ENCODE measurements around the gene PRR19. TPM values are rescaled to one million over a fixed set of nuclear protein-coding genes. Genes with fewer than 3 reads are reported as not detected.

Gene PRR19
- total and polyA plus RNA-seq, 10 of the 15 experiments (the other 5 are each of a cell fraction or from before 2014, with no cell fraction given) = 0.09 to 1.7 (median 0.73) TPM; not detected in 1

GRCh38 chr19:42315024-42315423 lies 13.1 kb downstream of the PRR19 start:
- no peak overlapping the region for H3K4me2 ChIP-seq (ENCODE audit: control insufficient read depth, insufficient read depth)
- no peak for TF ChIP-seq NBN (IDR thresholded peaks at IDR 0.05)
- no peaks in the 10 kb centered on the region for H3K36me3 ChIP-seq (ENCODE audit: control insufficient read depth in 2 of 2, insufficient read depth in 2 of 2, low read length in 1 of 2)
- H3K9me3 ChIP-seq (replicated peaks; ENCODE audit: control insufficient read depth, insufficient read depth, low read length) = no peaks in the 10 kb centered on the region
- H3K4me3 ChIP-seq = no peak overlapping the region
- in situ Hi-C loops (cut with MboI) (no loop called here), intact Hi-C loops (cut with micrococcal nuclease; ENCODE audit: unreplicated experiment) (no loop called here)
- RAD21 ChIA-PET (ENCODE audit: unreplicated experiment) = interaction anchor here (0.6 kb wide), 1 partner anchor 1195 kb away, joined by 3 read pairs; no protein-coding TSS in a partner anchor
- POLR2A ChIA-PET = no interaction called here
- no peaks in the 10 kb centered on the region for H4K20me1 ChIP-seq (ENCODE audit: control insufficient read depth, insufficient read depth)
- CTCF ChIA-PET = interaction anchor here (2.0 to 2.4 kb wide), 2 partner anchors 15 to 19 kb away, joined by 5 to 8 read pairs; no protein-coding TSS in a partner anchor
- H3K27ac ChIP-seq (ENCODE audit: control insufficient read depth, insufficient read depth) = no peak overlapping the region
- 45% methylated on average over 5 of the region's 5 CpGs for WGBS (ENCODE audit: insufficient coverage, insufficient replicate concordance, low lambda C conversion rate, missing lambda C conversion rate)
- H3K4me1 ChIP-seq (ENCODE audit: control insufficient read depth, insufficient read depth, low read length) = peaks cover 9% of the 10 kb centered on the region
- H3K9ac ChIP-seq (ENCODE audit: control insufficient read depth, insufficient read depth, low read length) = no peak overlapping the region
- peaks cover 4 to 9% of the 10 kb centered on the region in 2 experiments; a peak in 3 of 4 replicates for H3K27me3 ChIP-seq (replicated peaks in 1 of 2; ENCODE audit: control insufficient read depth in 2 of 2, insufficient read depth in 2 of 2, low read length in 1 of 2)
- no peak for DNase-seq (ENCODE audit: low read depth, low spot score)
- FAIRE-seq = no peak
- H2AFZ ChIP-seq (ENCODE audit: control insufficient read depth, low read depth, low read length) = no peak overlapping the region
- no peak for ATAC-seq
- BruUV-seq (replicated peaks) = no TSS peak
- no peaks in the 10 kb centered on the region for H3K79me2 ChIP-seq (ENCODE audit: control insufficient read depth, insufficient read depth, low read length)
- SMC1A ChIA-PET (ENCODE audit: uncharacterized antibody, unreplicated experiment) = no interaction called here

GRCh38 chr19:42316223-42317211 lies 14.6 kb downstream of the PRR19 start:
- peak overlapping the region; percentile 50; the same call in 1 of the 2 replicates for H3K9ac ChIP-seq (ENCODE audit: control insufficient read depth, insufficient read depth, low read length)
- ChIA-PET POLR2A (interaction anchor here (0.5 to 0.6 kb wide), 3 partner anchors 53 to 441 kb away, joined by 3 to 9 read pairs (median 5); no protein-coding TSS in a partner anchor), CTCF (interaction anchor here (1.1 to 2.0 kb wide), 2 partner anchors 20 to 133 kb away, joined by 3 to 8 read pairs; no protein-coding TSS in a partner anchor), RAD21 (ENCODE audit: unreplicated experiment) (no interaction called here), SMC1A (ENCODE audit: uncharacterized antibody, unreplicated experiment) (interaction anchor here (1.0 kb wide), 1 partner anchor 12 kb away, joined by 4 read pairs; no protein-coding TSS in a partner anchor)
- H3K79me2 ChIP-seq (ENCODE audit: control insufficient read depth, insufficient read depth, low read length) = no peaks in the 10 kb centered on the region
- peak overlapping the region; percentile 41; the same call in 1 of the 2 replicates for H3K27ac ChIP-seq (ENCODE audit: control insufficient read depth, insufficient read depth)
- no peaks in the 10 kb centered on the region for H4K20me1 ChIP-seq (ENCODE audit: control insufficient read depth, insufficient read depth)
- no peaks in the 10 kb centered on the region for H3K36me3 ChIP-seq (ENCODE audit: control insufficient read depth in 2 of 2, insufficient read depth in 2 of 2, low read length in 1 of 2)
- H2AFZ ChIP-seq (ENCODE audit: control insufficient read depth, low read depth, low read length) = peak overlapping the region; percentile 94
- peaks cover 4 to 9% of the 10 kb centered on the region in 2 experiments; a peak in 3 of 4 replicates for H3K27me3 ChIP-seq (replicated peaks in 1 of 2; ENCODE audit: control insufficient read depth in 2 of 2, insufficient read depth in 2 of 2, low read length in 1 of 2)
- peak overlapping the region; percentile 89 for H3K4me2 ChIP-seq (ENCODE audit: control insufficient read depth, insufficient read depth)
- no peaks in the 10 kb centered on the region for H3K9me3 ChIP-seq (replicated peaks; ENCODE audit: control insufficient read depth, insufficient read depth, low read length)
- peak overlapping the region; percentile 28; the same call in 1 of the 2 replicates for H3K4me3 ChIP-seq
- H3K4me1 ChIP-seq (ENCODE audit: control insufficient read depth, insufficient read depth, low read length) = peaks cover 9% of the 10 kb centered on the region
- 36% methylated on average over 27 of the region's 28 CpGs for WGBS (ENCODE audit: insufficient coverage, insufficient replicate concordance, low lambda C conversion rate, missing lambda C conversion rate)
- BruUV-seq (replicated peaks) = no TSS peak
- no peak for FAIRE-seq
- DNase-seq (ENCODE audit: low read depth, low spot score) = peak; percentile 25
- in situ Hi-C loops (cut with MboI) = no loop called here
- intact Hi-C loops (cut with micrococcal nuclease; ENCODE audit: unreplicated experiment) = no loop called here
- peak; percentile 94 for ATAC-seq
- TF ChIP-seq ZZZ3 (IDR thresholded peaks at IDR 0.05; ENCODE audit: control insufficient read depth, insufficient read length, low read depth) = no peak
- peak; percentile 73 for TF ChIP-seq POLR2A (IDR thresholded peaks at IDR 0.05; ENCODE audit: low read depth, low read length)
- TF ChIP-seq SUZ12 (IDR thresholded peaks at IDR 0.05; ENCODE audit: unreplicated experiment) = no peak
- TF ChIP-seq DPF2 (IDR thresholded peaks at IDR 0.05) = peak; percentile 36; the same call in 1 of the 2 replicates
- no peak for TF ChIP-seq MEF2A (IDR thresholded peaks at IDR 0.05; ENCODE audit: insufficient read depth, low read depth, low read length)
- no peak for TF ChIP-seq ATF2 (IDR thresholded peaks at IDR 0.05; ENCODE audit: low read length)
- TF ChIP-seq LARP7 (IDR thresholded peaks at IDR 0.05) = no peak
- no peak for TF ChIP-seq JUND (IDR thresholded peaks at IDR 0.05; ENCODE audit: low read depth, low read length)
- TF ChIP-seq TCF12 (IDR thresholded peaks at IDR 0.05; ENCODE audit: low read depth, low read length) = no peak
- no peak for TF ChIP-seq HDAC6 (IDR thresholded peaks at IDR 0.05; ENCODE audit: unreplicated experiment)
- no peak for TF ChIP-seq NFYB (IDR thresholded peaks at IDR 0.05; ENCODE audit: insufficient read depth, low read depth, low read length)

All from GM12878 (cell line).